HG03558 (cell line): Measurements from ENCODE around the gene DEAF1.

Experiments used
- ATAC-seq: cut with Tn5 transposase; IDR thresholded peaks from one replicate; pipeline ENCODE4 v1.9.1; 2021; ENCODE audit warnings: moderate number of reproducible peaks; ENCODE audit not compliant: unreplicated experiment; ENCODE audit errors: extremely low read depth

The DEAF1 gene

DNA sequence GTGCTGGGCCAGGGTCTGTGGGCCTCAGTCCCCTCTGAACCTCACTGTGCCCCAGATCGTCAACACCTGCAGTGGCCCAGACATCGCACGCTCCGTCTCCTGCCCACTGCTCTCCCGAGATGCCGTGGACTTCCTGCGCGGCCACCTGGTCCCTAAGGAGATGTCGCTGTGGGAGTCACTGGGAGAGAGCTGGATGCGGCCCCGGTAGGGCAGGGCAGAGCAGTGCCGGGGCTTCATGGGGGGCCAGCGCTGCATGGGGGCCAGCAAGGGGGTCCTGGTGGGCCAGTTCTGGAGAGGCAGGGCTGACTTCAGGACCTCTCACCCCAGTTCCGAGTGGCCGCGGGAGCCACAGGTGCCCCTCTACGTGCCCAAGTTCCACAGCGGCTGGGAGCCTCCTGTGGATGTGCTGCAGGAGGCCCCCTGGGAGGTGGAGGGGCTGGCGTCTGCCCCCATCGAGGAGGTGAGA lies 27.4 kb upstream of the DEAF1 start:
- ATAC-seq = no peak

DNA sequence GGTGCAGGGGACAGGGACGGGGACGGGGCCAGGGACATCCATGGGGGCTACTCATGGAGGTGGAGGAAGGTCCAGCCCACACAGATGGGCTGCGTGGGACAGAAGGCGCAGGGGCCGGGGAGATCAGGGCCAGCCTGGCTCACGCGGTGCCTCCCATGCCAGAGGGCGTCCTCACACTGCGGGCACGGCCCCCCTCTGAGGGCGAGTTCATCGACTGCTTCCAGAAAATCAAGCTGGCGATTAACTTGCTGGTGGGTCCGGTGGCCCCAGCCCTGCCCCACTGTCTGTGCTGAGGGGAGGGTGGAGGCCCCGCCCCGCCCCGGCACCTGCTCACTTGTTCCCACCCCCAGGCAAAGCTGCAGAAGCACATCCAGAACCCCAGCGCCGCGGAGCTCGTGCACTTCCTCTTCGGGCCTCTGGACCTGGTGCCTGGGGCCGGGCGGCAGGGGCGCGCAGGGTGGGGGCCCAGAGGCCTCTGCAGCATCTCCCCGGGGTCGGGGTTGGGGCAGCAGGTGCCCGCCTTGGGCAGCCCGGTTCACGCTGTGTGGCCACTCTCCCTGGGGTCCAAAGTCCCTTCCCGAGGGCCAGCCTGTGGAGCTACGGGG lies 26.8 kb upstream of the DEAF1 start:
- no peak for ATAC-seq

GRCh38 chr11:721247-721740 lies 26.3 kb upstream of the DEAF1 start:
- no peak for ATAC-seq

DNA sequence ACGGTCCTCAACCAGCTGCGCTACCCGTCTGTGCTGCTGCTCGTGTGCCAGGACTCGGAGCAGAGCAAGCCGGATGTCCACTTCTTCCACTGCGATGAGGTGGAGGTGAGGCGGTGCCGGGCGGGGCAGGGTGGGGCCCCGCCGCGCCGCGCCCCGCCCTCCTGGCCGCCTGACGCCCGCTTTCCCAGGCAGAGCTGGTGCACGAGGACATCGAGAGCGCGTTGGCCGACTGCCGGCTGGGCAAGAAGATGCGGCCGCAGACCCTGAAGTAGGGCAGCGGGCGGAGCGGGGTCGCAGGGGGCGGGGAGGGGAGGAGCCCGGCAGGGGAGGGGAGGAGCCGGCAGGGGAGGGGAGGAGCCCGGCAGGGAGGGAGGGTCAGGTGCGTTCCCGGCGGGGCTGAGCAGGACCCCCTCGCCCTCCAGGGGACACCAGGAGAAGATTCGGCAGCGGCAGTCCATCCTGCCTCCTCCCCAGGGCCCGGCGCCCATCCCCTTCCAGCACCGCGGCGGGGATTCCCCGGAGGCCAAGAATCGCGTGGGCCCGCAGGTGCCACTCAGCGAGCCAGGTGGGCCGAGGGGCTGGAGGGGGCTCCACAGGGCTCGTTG lies 25.7 kb upstream of the DEAF1 start:
- no peak for ATAC-seq

- ATAC-seq = no peak
These were observed 25.1 kb upstream of the DEAF1 start for GRCh38 chr11:720017-720641.

GRCh38 chr11:719214-720016 lies 24.4 kb upstream of the DEAF1 start:
- no peak for ATAC-seq

GRCh38 chr11:714436-714835 lies 19.4 kb upstream of the DEAF1 start:
- ATAC-seq = no peak

- no peak for ATAC-seq
These were observed 14.3 kb upstream of the DEAF1 start for GRCh38 chr11:709109-709997.

- no peak for ATAC-seq
These were observed 13.5 kb upstream of the DEAF1 start for GRCh38 chr11:708511-708910.

DNA sequence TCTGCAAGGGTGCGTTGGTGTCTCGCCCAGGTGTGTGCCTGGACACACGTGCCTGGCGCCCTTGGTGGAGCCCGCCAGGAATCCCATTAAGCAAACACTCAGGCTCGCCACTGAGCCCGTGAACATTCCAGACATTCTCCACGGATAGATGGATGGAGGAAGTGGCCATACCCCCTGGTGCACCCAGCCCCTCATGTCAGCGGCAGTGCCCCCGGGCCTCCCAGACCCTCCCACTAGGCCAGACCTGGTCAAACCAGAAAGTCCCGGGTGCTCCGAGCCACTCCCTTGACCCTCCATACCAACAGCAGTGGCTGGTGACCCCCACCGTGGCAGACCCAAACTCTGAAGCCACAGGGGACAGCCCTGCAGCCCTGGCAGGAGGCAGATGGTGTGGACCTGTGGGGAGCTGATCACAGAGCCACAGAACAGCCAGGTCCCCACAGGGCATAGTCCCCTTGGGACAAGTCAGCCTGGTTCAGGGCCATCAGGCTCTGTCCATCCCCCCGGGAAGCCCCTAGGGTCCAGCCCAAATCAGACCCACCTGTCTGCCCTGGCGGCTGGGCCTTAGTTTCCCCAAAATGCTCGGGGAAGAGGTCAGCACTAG lies 12.9 kb upstream of the DEAF1 start:
- no peak for ATAC-seq

GRCh38 chr11:706957-707816 lies 12.2 kb upstream of the DEAF1 start:
- no peak for ATAC-seq

- no peak for ATAC-seq
These were observed 11.5 kb upstream of the DEAF1 start for GRCh38 chr11:706439-706956.

- ATAC-seq = no peak
These were observed 10.8 kb upstream of the DEAF1 start, which contains the start of gene EPS8L2 for GRCh38 chr11:705646-706438. Gene EPS8L2 (plus strand): TSS chr11:706231. CDS start chr11:709408, 3,177 bp downstream.

DNA sequence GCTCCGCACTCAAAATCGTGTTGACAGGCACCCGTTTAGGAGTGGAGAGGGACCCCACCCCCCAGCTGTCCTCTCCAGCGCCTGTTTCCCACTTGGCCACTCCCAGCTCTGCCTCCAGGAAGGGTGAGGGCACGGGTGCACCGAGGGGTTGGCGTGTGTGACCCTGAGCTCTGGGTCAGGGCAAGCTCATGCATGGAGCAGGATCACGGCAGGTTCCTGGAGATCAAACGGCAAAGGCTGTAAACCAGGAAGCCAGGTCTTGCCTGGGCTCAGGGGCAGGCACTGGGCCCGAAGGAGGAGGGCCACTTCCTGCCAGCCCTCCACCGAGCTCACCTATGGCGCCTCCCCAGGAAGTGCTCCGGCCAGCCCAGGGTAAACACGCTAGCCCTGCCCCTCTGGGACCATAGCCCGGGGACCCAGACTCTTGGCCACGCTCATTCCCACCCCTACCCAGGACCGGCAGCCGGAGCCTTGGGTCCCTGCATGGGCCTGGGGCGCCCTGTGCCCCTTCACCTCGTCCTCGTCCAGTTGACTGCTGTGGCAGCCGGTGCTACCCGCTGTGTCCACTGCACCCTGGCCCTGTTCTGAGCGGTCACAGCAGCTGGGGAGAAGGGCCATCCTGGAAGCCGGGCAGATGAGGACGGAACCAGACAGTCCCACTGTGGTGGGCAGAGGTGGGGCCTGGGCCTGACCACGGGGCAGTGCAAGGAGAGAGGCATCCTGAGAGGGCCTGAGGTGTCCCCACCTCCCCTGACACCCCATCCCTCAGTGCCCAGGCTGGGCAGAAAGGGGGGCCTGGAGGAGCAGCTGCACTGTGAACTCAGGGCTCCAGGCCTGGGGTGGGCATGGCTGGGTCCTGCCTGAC lies 10.0 kb upstream of the DEAF1 start:
- ATAC-seq = no peak

- ATAC-seq = no peak
These were observed 9.2 kb upstream of the DEAF1 start for GRCh38 chr11:704228-704674.

- no peak for ATAC-seq
These were observed 8.5 kb upstream of the DEAF1 start for GRCh38 chr11:703506-703905.
